Measurements from ENCODE around the gene PDZRN4. TPM values are rescaled to one million over a fixed set of nuclear protein-coding genes. Genes with fewer than 3 reads are reported as not detected.
"Not testable (repeated sequence)": the region's sequence is repeated elsewhere in the genome, so short reads cannot be mapped to it uniquely, and the experiment has no call there.

The PDZRN4 gene
- total RNA-seq, 1 experiment from 2014 or later = not detected

GRCh38 chr12:41527062-41527461 is 338.9 kb downstream of the PDZRN4 start:
- in situ Hi-C loops (cut with HindIII; ENCODE audit: low sequenced_read_pairs) = no loop called here
- DNase-seq (ENCODE audit: low spot score) = no peak

- in situ Hi-C loops (cut with HindIII; ENCODE audit: low sequenced_read_pairs) = no loop called here
Observed at GRCh38 chr12:41527534-41528116, 339.5 kb downstream of the PDZRN4 start.

GRCh38 chr12:41528874-41529273 is 340.8 kb downstream of the PDZRN4 start:
- DNase-seq (ENCODE audit: low spot score) = no peak
- in situ Hi-C loops (cut with HindIII; ENCODE audit: low sequenced_read_pairs) = no loop called here

More at GRCh38 chr12:41527534-41528116, 339.5 kb downstream of the PDZRN4 start:
- DNase-seq (ENCODE audit: low spot score) = no peak

- in situ Hi-C loops (cut with HindIII; ENCODE audit: low sequenced_read_pairs) = no loop called here
Observed at GRCh38 chr12:41530441-41530840, 342.3 kb downstream of the PDZRN4 start.

GRCh38 chr12:41531147-41531829 is 343.2 kb downstream of the PDZRN4 start:
- in situ Hi-C loops (cut with HindIII; ENCODE audit: low sequenced_read_pairs) = no loop called here
- DNase-seq (ENCODE audit: low spot score) = no peak

More at GRCh38 chr12:41530441-41530840, 342.3 kb downstream of the PDZRN4 start:
- no peak for DNase-seq (ENCODE audit: low spot score)

- DNase-seq (ENCODE audit: low spot score) = no peak
- in situ Hi-C loops (cut with HindIII; ENCODE audit: low sequenced_read_pairs) = no loop called here
Observed at GRCh38 chr12:41532072-41532471, 344.0 kb downstream of the PDZRN4 start.

- no peak for DNase-seq (ENCODE audit: low spot score)
- in situ Hi-C loops (cut with HindIII; ENCODE audit: low sequenced_read_pairs) = no loop called here
Observed at GRCh38 chr12:41536813-41537490, 348.8 kb downstream of the PDZRN4 start.

GRCh38 chr12:41537522-41537921 is 349.4 kb downstream of the PDZRN4 start:
- no peak for DNase-seq (ENCODE audit: low spot score)
- in situ Hi-C loops (cut with HindIII; ENCODE audit: low sequenced_read_pairs) = no loop called here

- in situ Hi-C loops (cut with HindIII; ENCODE audit: low sequenced_read_pairs) = no loop called here
- no peak for DNase-seq (ENCODE audit: low spot score)
Observed at GRCh38 chr12:41545761-41546160, 357.6 kb downstream of the PDZRN4 start.

- in situ Hi-C loops (cut with HindIII; ENCODE audit: low sequenced_read_pairs); DNase-seq (ENCODE audit: low spot score): not testable (repeated sequence)
Observed at GRCh38 chr12:41547071-41547470, 359.0 kb downstream of the PDZRN4 start.

- in situ Hi-C loops (cut with HindIII; ENCODE audit: low sequenced_read_pairs) = no loop called here
- DNase-seq (ENCODE audit: low spot score) = no peak
Observed at GRCh38 chr12:41548926-41549325, 360.8 kb downstream of the PDZRN4 start.

GRCh38 chr12:41552588-41552987 is 364.5 kb downstream of the PDZRN4 start:
- in situ Hi-C loops (cut with HindIII; ENCODE audit: low sequenced_read_pairs) = no loop called here
- DNase-seq (ENCODE audit: low spot score) = no peak

- DNase-seq (ENCODE audit: low spot score) = no peak
- in situ Hi-C loops (cut with HindIII; ENCODE audit: low sequenced_read_pairs) = no loop called here
Observed at GRCh38 chr12:41556176-41556575, 368.1 kb downstream of the PDZRN4 start.

GRCh38 chr12:41557344-41557743 is 369.2 kb downstream of the PDZRN4 start:
- DNase-seq (ENCODE audit: low spot score) = no peak
- in situ Hi-C loops (cut with HindIII; ENCODE audit: low sequenced_read_pairs) = no loop called here

- in situ Hi-C loops (cut with HindIII; ENCODE audit: low sequenced_read_pairs) = no loop called here
Observed at GRCh38 chr12:41558671-41559070, 370.6 kb downstream of the PDZRN4 start.

GRCh38 chr12:41563051-41563450 is 374.9 kb downstream of the PDZRN4 start:
- in situ Hi-C loops (cut with HindIII; ENCODE audit: low sequenced_read_pairs) = no loop called here
- DNase-seq (ENCODE audit: low spot score) = no peak

More at GRCh38 chr12:41558671-41559070, 370.6 kb downstream of the PDZRN4 start:
- DNase-seq (ENCODE audit: low spot score) = no peak

- in situ Hi-C loops (cut with HindIII; ENCODE audit: low sequenced_read_pairs) = no loop called here
- no peak for DNase-seq (ENCODE audit: low spot score)
Observed at GRCh38 chr12:41564816-41565215, 376.7 kb downstream of the PDZRN4 start.

GRCh38 chr12:41566703-41567102 is 378.6 kb downstream of the PDZRN4 start:
- no peak for DNase-seq (ENCODE audit: low spot score)
- in situ Hi-C loops (cut with HindIII; ENCODE audit: low sequenced_read_pairs) = no loop called here

GRCh38 chr12:41573445-41573844 is 385.3 kb downstream of the PDZRN4 start:
- in situ Hi-C loops (cut with HindIII; ENCODE audit: low sequenced_read_pairs) = no loop called here
- no peak for DNase-seq (ENCODE audit: low spot score)

- no peak for DNase-seq (ENCODE audit: low spot score)
- in situ Hi-C loops (cut with HindIII; ENCODE audit: low sequenced_read_pairs) = no loop called here
Observed at GRCh38 chr12:41576925-41577324, 388.8 kb downstream of the PDZRN4 start.
